ENCODE results near the gene DOCK2. TPM values are rescaled to one million over a fixed set of nuclear protein-coding genes. Genes with fewer than 3 reads are reported as not detected.

The DOCK2 gene
- polyA plus RNA-seq, 1 of the 3 experiments (the other 2 are of a cell fraction), result 3.8 TPM

GRCh38 chr5:169880012-169880663, 243.1 kb downstream of the DOCK2 start:
- Histone ChIP-seq H3K9me3 (no peaks in the 10 kb centered on the region), H3K4me2 (no peak overlapping the region), H3K9ac (no peak overlapping the region), H3K27me3 (ENCODE audit: insufficient read depth) (no peaks in the 10 kb centered on the region), H3F3A (replicated peaks; ENCODE audit: insufficient read depth) (no peaks in the 10 kb centered on the region), H3K79me2 (ENCODE audit: insufficient read depth) (0 out of 2 replicates have a peak, but pooled peaks cover 3% of the 10 kb centered on the region), H3K36me3 (replicated peaks in 1 of 2; ENCODE audit: control insufficient read depth in 1 of 2, insufficient read depth in 2 of 2, low read length in 1 of 2) (peaks cover 0 to 48% of the 10 kb centered on the region in 2 experiments), H3K27ac (ENCODE audit: low read depth in 2 of 2, low read length in 1 of 2) (no peak overlapping the region), H3K4me1 (ENCODE audit: control insufficient read depth in 1 of 2, insufficient read depth in 2 of 2, low read depth in 1 of 2, low read length in 1 of 2) (no peaks in the 10 kb centered on the region), H3K9me2 (no peaks in the 10 kb centered on the region), H2AFZ (ENCODE audit: low read depth) (no peak overlapping the region), H3K4me3 (ENCODE audit: low read depth in 2 of 2, low read length in 1 of 2) (no peak overlapping the region), H4K20me1 (ENCODE audit: insufficient read depth) (no peaks in the 10 kb centered on the region)
- 80% methylated on average over 4 of the region's 4 CpGs for WGBS (ENCODE audit: low lambda C conversion rate)
- TF ChIP-seq FOXM1 (IDR thresholded peaks at IDR 0.05; ENCODE audit: low read depth) (no peak), PBX3 (IDR thresholded peaks at IDR 0.05) (no peak)
- ChIA-PET CTCF (interaction anchor here (0.7 kb wide), 1 partner anchor 18 kb away, joined by 3 read pairs; no protein-coding TSS in a partner anchor), POLR2A (no interaction called here)
- DNase-seq, result no peak

- H3K9me3 ChIP-seq, result no peaks in the 10 kb centered on the region
- H3K4me2 ChIP-seq, result no peak overlapping the region
- no peak overlapping the region for H3K4me3 ChIP-seq (ENCODE audit: low read depth in 2 of 2, low read length in 1 of 2)
- TF ChIP-seq SMC3 (IDR thresholded peaks at IDR 0.05; ENCODE audit: low read depth, low read length) (no peak), NFIC (IDR thresholded peaks at IDR 0.05; ENCODE audit: borderline replicate concordance) (no peak), MAX (IDR thresholded peaks at IDR 0.05; ENCODE audit: low read depth) (no peak), TEAD4 (IDR thresholded peaks at IDR 0.05; ENCODE audit: borderline replicate concordance, insufficient read depth) (no peak), SIN3A (IDR thresholded peaks at IDR 0.05; ENCODE audit: borderline replicate concordance, low read depth, low read length) (no peak), USF2 (IDR thresholded peaks at IDR 0.05; ENCODE audit: borderline replicate concordance, low read depth, low read length) (no peak), FOXM1 (IDR thresholded peaks at IDR 0.05; ENCODE audit: low read depth) (no peak)
- ChIA-PET POLR2A (no interaction called here), CTCF (no interaction called here)
- 0 out of 2 replicates have a peak, but pooled peaks cover 3% of the 10 kb centered on the region for H3K79me2 ChIP-seq (ENCODE audit: insufficient read depth)
- H2AFZ ChIP-seq (ENCODE audit: low read depth), result no peak overlapping the region
- no peak for DNase-seq
- no peaks in the 10 kb centered on the region for H3F3A ChIP-seq (replicated peaks; ENCODE audit: insufficient read depth)
- peaks cover 0 to 52% of the 10 kb centered on the region in 2 experiments for H3K36me3 ChIP-seq (replicated peaks in 1 of 2; ENCODE audit: control insufficient read depth in 1 of 2, insufficient read depth in 2 of 2, low read length in 1 of 2)
- H4K20me1 ChIP-seq (ENCODE audit: insufficient read depth), result no peaks in the 10 kb centered on the region
- no peak overlapping the region for H3K9ac ChIP-seq
- no peaks in the 10 kb centered on the region for H3K4me1 ChIP-seq (ENCODE audit: control insufficient read depth in 1 of 2, insufficient read depth in 2 of 2, low read depth in 1 of 2, low read length in 1 of 2)
- H3K27me3 ChIP-seq (ENCODE audit: insufficient read depth), result no peaks in the 10 kb centered on the region
- no peaks in the 10 kb centered on the region for H3K9me2 ChIP-seq
- 100% methylated on average over 2 of the region's 2 CpGs for WGBS (ENCODE audit: low lambda C conversion rate)
- no peak overlapping the region for H3K27ac ChIP-seq (ENCODE audit: low read depth in 2 of 2, low read length in 1 of 2)
Observed at GRCh38 chr5:169880785-169881184, 243.7 kb downstream of the DOCK2 start.

Measured in SK-N-SH (cell line).